ENCODE measurements around the gene STAT2.
A peak's percentile ranks its signal among the peaks of the same experiment; 100 is the strongest.

Gene STAT2

GRCh38 chr12:56308714-56309113 lies 51.2 kb downstream of the STAT2 start:
- H3K4me1 ChIP-seq (ENCODE audit: control insufficient read depth, insufficient read depth, low read length) = no peaks in the 10 kb centered on the region
- H3K27ac ChIP-seq (ENCODE audit: low read length) = no peak overlapping the region
- H3K9me3 ChIP-seq (ENCODE audit: control insufficient read depth, insufficient read depth, low read length) = no peaks in the 10 kb centered on the region
- H3K36me3 ChIP-seq (ENCODE audit: control insufficient read depth, insufficient read depth, low read length) = peaks cover 14% of the 10 kb centered on the region; the same call in 1 of the 2 replicates
- no peak for DNase-seq (ENCODE audit: low read depth, low spot score)
- WGBS (ENCODE audit: insufficient coverage, insufficient read length) = no CpG with 5 or more reads among the region's 3 CpGs
- no peak overlapping the region for H3K4me3 ChIP-seq (ENCODE audit: low read length)
- no peaks in the 10 kb centered on the region for H3K27me3 ChIP-seq (ENCODE audit: control insufficient read depth, insufficient read depth, low read length)

GRCh38 chr12:56307221-56307965 lies 52.5 kb downstream of the STAT2 start:
- no peak overlapping the region for H3K27ac ChIP-seq (ENCODE audit: low read length)
- no peak for DNase-seq (ENCODE audit: low read depth, low spot score)
- H3K36me3 ChIP-seq (ENCODE audit: control insufficient read depth, insufficient read depth, low read length) = peaks cover 14% of the 10 kb centered on the region; the same call in 1 of the 2 replicates
- no peak overlapping the region for H3K4me3 ChIP-seq (ENCODE audit: low read length)
- no peaks in the 10 kb centered on the region for H3K4me1 ChIP-seq (ENCODE audit: control insufficient read depth, insufficient read depth, low read length)
- no peaks in the 10 kb centered on the region for H3K27me3 ChIP-seq (ENCODE audit: control insufficient read depth, insufficient read depth, low read length)
- WGBS (ENCODE audit: insufficient coverage, insufficient read length) = no CpG with 5 or more reads among the region's 7 CpGs
- no peaks in the 10 kb centered on the region for H3K9me3 ChIP-seq (ENCODE audit: control insufficient read depth, insufficient read depth, low read length)

DNA sequence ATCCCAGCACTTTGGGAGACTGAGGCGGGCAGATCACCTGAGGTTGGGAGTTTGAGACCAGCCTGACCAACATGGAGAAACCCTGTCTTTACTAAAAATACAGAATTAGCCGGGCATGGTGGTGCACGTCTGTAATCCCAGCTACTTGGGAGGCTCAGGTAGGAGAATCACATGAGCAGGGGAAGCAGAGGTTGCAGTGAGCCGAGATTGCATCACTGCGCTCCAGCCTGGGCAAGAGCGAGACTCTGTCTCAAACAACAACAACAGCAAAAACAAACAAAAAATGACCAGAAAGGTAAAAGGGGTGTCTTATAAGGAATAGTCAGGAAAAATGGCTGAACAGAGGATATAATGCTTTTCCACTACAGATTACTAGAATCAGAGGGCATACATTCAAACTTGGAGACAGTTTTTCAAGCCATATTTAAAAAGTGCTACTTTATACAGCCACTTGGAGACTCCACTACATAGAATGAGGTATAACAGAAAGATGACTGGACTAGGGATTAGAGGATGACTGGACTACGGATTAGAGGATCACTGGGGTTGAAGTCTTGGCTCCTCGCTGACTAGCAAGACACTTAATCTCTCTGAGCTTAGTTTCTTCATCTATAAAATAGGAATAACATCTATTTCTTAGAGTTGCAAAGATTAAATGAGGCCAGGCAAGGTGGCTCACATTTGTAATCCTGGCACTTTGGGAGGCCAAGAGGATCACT lies 54.9 kb downstream of the STAT2 start:
- no peak overlapping the region for H3K27ac ChIP-seq (ENCODE audit: low read length)
- no peaks in the 10 kb centered on the region for H3K27me3 ChIP-seq (ENCODE audit: control insufficient read depth, insufficient read depth, low read length)
- H3K36me3 ChIP-seq (ENCODE audit: control insufficient read depth, insufficient read depth, low read length) = peaks cover 11% of the 10 kb centered on the region; the same call in 1 of the 2 replicates
- 0 out of 2 replicates have a peak, but pooled peaks cover 2% of the 10 kb centered on the region for H3K4me1 ChIP-seq (ENCODE audit: control insufficient read depth, insufficient read depth, low read length)
- no peak overlapping the region for H3K4me3 ChIP-seq (ENCODE audit: low read length)
- DNase-seq (ENCODE audit: low read depth, low spot score) = no peak
- no peaks in the 10 kb centered on the region for H3K9me3 ChIP-seq (ENCODE audit: control insufficient read depth, insufficient read depth, low read length)
- no CpG with 5 or more reads among the region's 8 CpGs for WGBS (ENCODE audit: insufficient coverage, insufficient read length)

- no peak for DNase-seq (ENCODE audit: low read depth, low spot score)
- no peaks in the 10 kb centered on the region for H3K9me3 ChIP-seq (ENCODE audit: control insufficient read depth, insufficient read depth, low read length)
- 0 out of 2 replicates have a peak, but pooled peaks cover 2% of the 10 kb centered on the region for H3K4me1 ChIP-seq (ENCODE audit: control insufficient read depth, insufficient read depth, low read length)
- H3K4me3 ChIP-seq (ENCODE audit: low read length) = no peak overlapping the region
- no peak overlapping the region for H3K27ac ChIP-seq (ENCODE audit: low read length)
- peaks cover 8% of the 10 kb centered on the region; the same call in 1 of the 2 replicates for H3K36me3 ChIP-seq (ENCODE audit: control insufficient read depth, insufficient read depth, low read length)
- no peaks in the 10 kb centered on the region for H3K27me3 ChIP-seq (ENCODE audit: control insufficient read depth, insufficient read depth, low read length)
- no CpG with 5 or more reads among the region's 3 CpGs for WGBS (ENCODE audit: insufficient coverage, insufficient read length)
Observed at GRCh38 chr12:56304276-56304675, 55.6 kb downstream of the STAT2 start.

GRCh38 chr12:56300644-56301464 lies 59.1 kb downstream of the STAT2 start:
- H3K4me1 ChIP-seq (ENCODE audit: control insufficient read depth, insufficient read depth, low read length) = 0 out of 2 replicates have a peak, but pooled peaks cover 2% of the 10 kb centered on the region
- DNase-seq (ENCODE audit: low read depth, low spot score) = no peak

GRCh38 chr12:56299853-56300643 lies 59.9 kb downstream of the STAT2 start, which contains the start of gene CS:
Gene CS (minus strand): TSS chr12:56300330. CDS start chr12:56300201, 129 bp downstream.
- DNase-seq (ENCODE audit: low read depth, low spot score) = peak; percentile 93
- H3K27ac ChIP-seq (ENCODE audit: low read length) = no peak within 1 kb of the TSS
- 0 out of 2 replicates have a peak, but pooled peaks cover 2% of the 10 kb centered on the region for H3K4me1 ChIP-seq (ENCODE audit: control insufficient read depth, insufficient read depth, low read length)
- H3K4me3 ChIP-seq (ENCODE audit: low read length) = peak within 1 kb of the TSS; percentile 79
- 0 out of 2 replicates have a peak, but pooled peaks cover 3% of the 10 kb centered on the region for H3K36me3 ChIP-seq (ENCODE audit: control insufficient read depth, insufficient read depth, low read length)
- no peaks in the 10 kb centered on the region for H3K9me3 ChIP-seq (ENCODE audit: control insufficient read depth, insufficient read depth, low read length)
- WGBS (ENCODE audit: insufficient coverage, insufficient read length) = no CpG with 5 or more reads among the region's 63 CpGs
- no peaks in the 10 kb centered on the region for H3K27me3 ChIP-seq (ENCODE audit: control insufficient read depth, insufficient read depth, low read length)

More at GRCh38 chr12:56300644-56301464, 59.1 kb downstream of the STAT2 start:
- no peaks in the 10 kb centered on the region for H3K27me3 ChIP-seq (ENCODE audit: control insufficient read depth, insufficient read depth, low read length)
- H3K27ac ChIP-seq (ENCODE audit: low read length) = no peak overlapping the region
- no CpG with 5 or more reads among the region's 21 CpGs for WGBS (ENCODE audit: insufficient coverage, insufficient read length)
- 0 out of 2 replicates have a peak, but pooled peaks cover 5% of the 10 kb centered on the region for H3K36me3 ChIP-seq (ENCODE audit: control insufficient read depth, insufficient read depth, low read length)
- peak overlapping the region; percentile 18; the same call in 1 of the 2 replicates for H3K4me3 ChIP-seq (ENCODE audit: low read length)
- H3K9me3 ChIP-seq (ENCODE audit: control insufficient read depth, insufficient read depth, low read length) = no peaks in the 10 kb centered on the region

- H3K4me1 ChIP-seq (ENCODE audit: control insufficient read depth, insufficient read depth, low read length) = 0 out of 2 replicates have a peak, but pooled peaks cover 2% of the 10 kb centered on the region
- H3K4me3 ChIP-seq (ENCODE audit: low read length) = peak overlapping the region; percentile 79
- 0 out of 2 replicates have a peak, but pooled peaks cover 3% of the 10 kb centered on the region for H3K36me3 ChIP-seq (ENCODE audit: control insufficient read depth, insufficient read depth, low read length)
- H3K27me3 ChIP-seq (ENCODE audit: control insufficient read depth, insufficient read depth, low read length) = no peaks in the 10 kb centered on the region
- no CpG with 5 or more reads among the region's 10 CpGs for WGBS (ENCODE audit: insufficient coverage, insufficient read length)
- no peaks in the 10 kb centered on the region for H3K9me3 ChIP-seq (ENCODE audit: control insufficient read depth, insufficient read depth, low read length)
- DNase-seq (ENCODE audit: low read depth, low spot score) = no peak
- H3K27ac ChIP-seq (ENCODE audit: low read length) = no peak overlapping the region
Observed at GRCh38 chr12:56299308-56299852, 60.5 kb downstream of the STAT2 start.

- whole genome bisulfite sequencing (ENCODE audit: insufficient coverage, insufficient read length) = no CpG with 5 or more reads among the region's 5 CpGs
- Histone ChIP-seq H3K27me3 (ENCODE audit: control insufficient read depth, insufficient read depth, low read length) (no peaks in the 10 kb centered on the region), H3K4me1 (ENCODE audit: control insufficient read depth, insufficient read depth, low read length) (0 out of 2 replicates have a peak, but pooled peaks cover 2% of the 10 kb centered on the region), H3K9me3 (ENCODE audit: control insufficient read depth, insufficient read depth, low read length) (no peaks in the 10 kb centered on the region), H3K4me3 (ENCODE audit: low read length) (no peak overlapping the region; the same call in 1 of the 2 replicates), H3K36me3 (ENCODE audit: control insufficient read depth, insufficient read depth, low read length) (0 out of 2 replicates have a peak, but pooled peaks cover 3% of the 10 kb centered on the region), H3K27ac (ENCODE audit: low read length) (no peak overlapping the region)
- DNase-seq (ENCODE audit: low read depth, low spot score) = no peak
Observed at GRCh38 chr12:56298828-56299227, 61.1 kb downstream of the STAT2 start.

- no peak overlapping the region for H3K27ac ChIP-seq (ENCODE audit: low read length)
- no CpG with 5 or more reads among the region's 8 CpGs for WGBS (ENCODE audit: insufficient coverage, insufficient read length)
- H3K36me3 ChIP-seq (ENCODE audit: control insufficient read depth, insufficient read depth, low read length) = peaks cover 3% of the 10 kb centered on the region; the same call in 1 of the 2 replicates
- no peak overlapping the region for H3K4me3 ChIP-seq (ENCODE audit: low read length)
- 0 out of 2 replicates have a peak, but pooled peaks cover 2% of the 10 kb centered on the region for H3K4me1 ChIP-seq (ENCODE audit: control insufficient read depth, insufficient read depth, low read length)
- no peak for DNase-seq (ENCODE audit: low read depth, low spot score)
- no peaks in the 10 kb centered on the region for H3K27me3 ChIP-seq (ENCODE audit: control insufficient read depth, insufficient read depth, low read length)
- H3K9me3 ChIP-seq (ENCODE audit: control insufficient read depth, insufficient read depth, low read length) = no peaks in the 10 kb centered on the region
Observed at GRCh38 chr12:56297400-56297799, 62.5 kb downstream of the STAT2 start.
